ENCODE results near the gene PARP9.
"Not testable (repeated sequence)": the region's sequence is repeated elsewhere in the genome, so short reads cannot be mapped to it uniquely, and the experiment has no call there.

Gene PARP9

DNA sequence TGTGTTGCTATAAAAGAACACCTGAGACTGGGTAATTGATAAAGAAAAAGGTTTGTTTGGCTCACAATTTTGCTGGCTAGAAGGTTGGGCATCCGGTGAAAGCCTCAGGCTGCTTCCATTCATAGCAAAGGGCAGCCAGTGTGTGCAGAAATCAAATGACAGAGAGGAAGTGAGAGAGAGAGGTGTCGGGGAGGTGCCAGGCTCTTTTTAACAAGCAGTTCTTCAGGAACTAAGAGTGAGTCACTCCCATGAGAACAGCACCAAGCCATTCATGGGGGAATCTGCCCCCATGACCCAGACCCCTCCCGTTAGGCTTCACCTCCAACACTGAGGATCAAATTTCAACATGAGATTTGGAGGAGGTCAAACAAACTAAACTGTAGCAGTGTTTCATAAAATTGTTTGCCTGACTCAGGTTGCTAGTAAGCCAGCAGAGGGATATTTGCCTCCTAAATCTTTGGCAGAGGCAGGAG lies 8.9 kb upstream of the PARP9 start:
- DNase-seq = no peak

DNA sequence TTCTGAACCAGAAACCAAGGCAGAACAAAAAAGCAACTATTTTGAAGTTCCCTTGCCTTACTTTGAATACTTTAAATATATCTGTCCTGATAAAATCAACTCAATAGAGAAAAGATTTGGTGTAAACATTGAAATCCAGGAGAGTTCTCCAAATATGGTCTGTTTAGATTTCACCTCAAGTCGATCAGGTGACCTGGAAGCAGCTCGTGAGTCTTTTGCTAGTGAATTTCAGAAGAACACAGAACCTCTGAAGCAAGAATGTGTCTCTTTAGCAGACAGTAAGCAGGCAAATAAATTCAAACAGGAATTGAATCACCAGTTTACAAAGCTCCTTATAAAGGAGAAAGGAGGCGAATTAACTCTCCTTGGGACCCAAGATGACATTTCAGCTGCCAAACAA lies 4.7 kb upstream of the PARP9 start:
- DNase-seq = no peak

DNA sequence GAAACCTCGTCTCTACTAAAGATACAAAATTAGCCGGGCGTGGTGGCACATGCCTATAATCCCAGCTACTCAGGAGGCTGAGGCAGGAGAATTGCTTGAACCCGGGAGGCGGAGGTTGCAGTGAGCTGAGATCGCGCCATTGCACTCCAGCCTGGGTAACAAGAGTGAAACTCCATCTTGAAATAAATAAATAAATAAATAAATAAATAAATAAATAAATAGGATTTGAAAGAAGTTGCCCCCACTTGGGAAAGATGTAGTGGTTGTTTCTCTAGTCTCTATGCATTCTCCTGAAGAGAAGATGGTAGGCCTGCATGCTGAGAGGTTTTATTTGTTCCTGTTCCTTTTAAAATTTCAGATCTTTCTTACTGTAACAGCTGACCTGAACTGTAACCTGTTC lies 4.0 kb upstream of the PARP9 start:
- not testable (repeated sequence) for DNase-seq

DNA sequence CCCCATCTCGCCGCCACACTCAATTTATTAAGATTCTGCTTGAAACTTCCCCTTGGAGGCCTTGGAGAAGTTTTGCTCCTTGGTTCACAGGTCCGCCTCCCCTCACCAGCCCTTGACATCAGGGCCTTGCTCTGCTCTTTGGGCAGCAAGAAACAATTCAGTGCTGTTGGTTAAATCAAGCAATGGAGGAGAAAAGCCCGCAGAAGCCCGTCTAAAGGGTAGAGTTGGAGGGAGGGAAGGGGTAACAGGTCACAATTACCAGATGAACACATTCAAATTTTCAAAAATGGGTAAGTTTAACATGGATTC lies 429 bp downstream of the PARP9 start:
- no peak for DNase-seq

DNA sequence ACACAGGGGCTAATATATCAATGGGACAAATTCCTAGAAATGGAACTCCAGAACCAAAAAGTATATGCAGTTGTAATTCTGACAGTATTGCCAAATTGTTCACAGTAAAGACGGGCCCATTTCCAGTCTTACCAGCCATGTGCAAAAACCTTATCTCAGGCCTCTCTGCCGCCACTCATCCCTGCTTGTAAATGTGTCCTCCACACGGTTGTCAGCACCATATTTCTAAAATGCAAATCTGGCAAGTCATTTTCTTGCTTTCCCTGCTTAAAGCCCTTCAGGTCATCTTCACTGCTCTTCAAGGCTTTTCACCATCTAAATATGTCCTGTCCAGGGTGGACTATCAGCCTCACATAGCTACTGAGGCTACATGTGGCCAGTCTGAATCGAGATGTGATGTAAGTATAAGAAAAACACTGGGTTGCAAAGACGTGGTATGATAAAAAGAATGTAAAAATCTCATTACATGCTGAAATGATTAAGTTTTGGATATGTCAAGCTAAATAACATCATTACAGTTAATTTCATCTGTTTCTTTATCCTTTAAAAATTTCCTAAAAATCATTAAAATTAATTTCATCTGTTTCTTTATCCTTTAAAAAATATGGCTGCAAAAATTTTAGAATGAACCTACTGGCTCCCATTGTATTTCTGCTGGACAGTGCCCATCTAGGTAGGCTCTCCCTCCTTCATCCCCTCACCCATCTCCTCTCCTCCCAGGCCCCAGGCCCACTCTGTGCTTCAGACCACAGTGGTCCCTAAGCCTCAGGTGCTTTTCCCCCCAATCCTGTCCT lies 980 bp downstream of the PARP9 start:
- DNase-seq = no peak

DNA sequence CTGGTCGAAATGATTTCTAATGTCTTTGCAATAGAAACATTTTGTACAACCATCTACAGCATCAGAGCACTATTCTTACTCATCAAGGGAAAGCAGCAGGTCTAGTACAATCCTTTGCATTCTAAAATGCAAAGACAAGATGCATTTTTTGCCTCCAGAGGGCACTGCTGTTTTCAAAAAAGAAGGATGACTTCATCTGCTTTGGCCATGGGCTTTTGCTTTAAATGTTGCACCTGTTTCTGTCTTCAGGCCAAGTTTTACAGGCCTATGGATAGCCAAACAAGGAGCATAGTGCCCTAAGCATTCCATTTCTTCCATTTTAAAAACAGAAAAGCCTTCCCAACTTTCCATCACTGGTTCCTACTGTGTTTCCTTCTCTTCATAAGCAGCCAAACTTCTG lies 3.4 kb downstream of the PARP9 start:
- no peak for DNase-seq

DNA sequence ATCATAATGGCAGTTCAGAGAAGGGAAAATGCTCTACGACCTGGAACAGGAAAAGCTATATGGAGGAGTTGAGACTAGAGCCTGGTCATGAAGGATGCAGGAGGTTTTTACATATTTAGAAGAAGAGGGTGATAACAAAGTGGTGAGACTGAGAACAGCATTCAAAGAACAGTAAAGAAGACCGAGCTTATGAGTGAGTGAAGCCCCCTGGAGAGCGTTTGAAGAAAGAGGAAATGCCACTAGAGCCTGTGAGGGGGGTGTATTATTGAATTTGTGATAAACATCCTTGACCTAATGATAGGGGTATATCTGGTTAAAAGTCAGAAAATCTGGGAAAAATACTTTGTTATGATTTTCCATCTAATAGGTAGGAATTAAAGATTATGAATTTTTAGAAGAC lies 4.2 kb downstream of the PARP9 start:
- no peak for DNase-seq

DNA sequence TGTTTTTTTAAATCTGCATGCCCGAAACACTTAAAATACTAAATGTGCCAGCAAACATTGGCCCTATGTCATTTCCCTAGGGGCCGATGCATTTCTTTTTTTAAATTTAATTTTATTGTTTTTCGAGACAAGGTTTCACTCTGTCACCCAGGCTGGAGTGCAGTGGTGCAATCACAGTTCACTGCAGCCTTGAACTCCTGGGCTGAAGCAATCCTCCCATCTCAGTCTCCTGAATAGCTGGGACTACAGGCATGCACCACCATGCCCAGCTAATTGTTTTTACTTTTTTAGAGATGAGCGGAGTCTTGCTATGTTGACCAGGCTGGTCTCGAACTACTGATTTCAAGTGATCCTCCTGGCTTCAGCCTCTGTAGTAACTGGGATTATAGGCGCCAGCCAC lies 5.5 kb downstream of the PARP9 start:
- DNase-seq = no peak

DNA sequence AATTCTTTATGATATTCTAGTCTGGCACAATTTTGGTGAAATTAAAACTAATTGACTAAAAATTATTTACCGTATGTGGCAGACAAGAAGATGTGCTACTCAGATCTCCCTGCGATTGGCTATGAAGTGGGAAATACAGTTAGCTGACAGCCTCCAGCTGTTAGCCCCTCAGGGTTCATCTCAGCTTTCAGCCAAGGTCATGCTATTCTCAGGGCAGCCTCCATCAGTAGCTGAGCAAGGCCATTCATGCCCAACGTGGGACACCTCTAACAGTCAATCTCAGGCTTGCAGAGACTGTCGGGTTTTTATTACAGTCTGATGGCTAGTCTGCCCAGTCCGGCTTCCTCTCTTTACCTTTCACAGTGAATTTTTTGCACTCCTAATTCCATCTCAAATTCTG lies 6.7 kb downstream of the PARP9 start:
- no peak for DNase-seq

DNA sequence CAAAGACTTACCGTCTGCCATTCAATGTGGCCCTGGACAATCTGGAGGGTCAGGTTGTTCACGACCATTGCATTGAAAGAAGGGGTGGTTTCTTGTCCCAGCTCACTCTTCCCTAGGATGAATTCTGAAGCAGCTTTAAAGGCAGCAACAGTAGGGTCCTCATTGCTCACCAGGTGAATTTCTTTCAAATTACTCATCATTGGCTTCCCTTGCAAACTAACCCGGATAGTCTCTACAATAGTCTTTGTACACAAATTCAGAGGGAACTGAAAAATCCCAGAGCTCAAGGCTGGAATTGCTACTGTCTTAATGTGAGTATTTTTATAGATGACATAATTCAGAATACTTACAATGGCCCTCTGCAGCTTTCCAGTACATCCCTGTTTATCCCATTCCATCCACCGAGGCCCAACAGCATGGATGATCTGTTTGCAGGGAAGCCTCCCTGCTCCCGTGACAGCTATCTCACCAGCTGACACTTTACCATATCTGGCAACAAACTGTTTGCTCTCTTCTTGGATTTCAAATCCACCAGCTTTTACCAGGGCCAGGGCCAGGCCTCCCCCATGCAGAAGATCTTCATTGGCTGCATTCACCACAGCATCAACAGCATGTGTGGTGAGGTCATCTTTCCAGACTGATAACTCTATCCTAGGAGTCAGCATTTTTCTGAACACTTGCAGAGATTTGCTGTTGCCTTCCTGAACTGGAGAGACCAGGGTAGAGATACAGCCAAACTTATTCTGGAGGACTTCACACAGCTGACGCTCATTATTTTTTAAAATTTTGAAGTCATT lies 8.6 kb downstream of the PARP9 start:
- no peak for DNase-seq

DNA sequence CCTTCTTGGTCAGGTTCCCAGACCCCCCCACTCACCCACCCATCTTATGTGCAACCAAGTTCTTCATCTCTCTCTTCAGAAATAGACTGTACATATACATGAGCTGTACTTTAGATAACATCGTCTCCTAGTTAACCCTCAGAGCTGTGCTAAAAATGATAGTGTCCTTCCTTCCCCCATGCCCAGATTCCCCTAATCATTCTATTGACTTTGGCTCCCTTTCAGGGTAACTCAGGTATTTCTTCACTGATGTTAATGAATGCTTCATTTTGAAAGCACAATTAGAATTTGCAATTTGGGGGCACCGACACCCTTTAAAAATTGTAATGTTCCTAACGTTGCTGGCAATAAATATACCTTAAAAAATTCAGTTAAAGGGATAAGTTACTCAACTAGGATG lies 10.9 kb downstream of the PARP9 start:
- no peak for DNase-seq

DNA sequence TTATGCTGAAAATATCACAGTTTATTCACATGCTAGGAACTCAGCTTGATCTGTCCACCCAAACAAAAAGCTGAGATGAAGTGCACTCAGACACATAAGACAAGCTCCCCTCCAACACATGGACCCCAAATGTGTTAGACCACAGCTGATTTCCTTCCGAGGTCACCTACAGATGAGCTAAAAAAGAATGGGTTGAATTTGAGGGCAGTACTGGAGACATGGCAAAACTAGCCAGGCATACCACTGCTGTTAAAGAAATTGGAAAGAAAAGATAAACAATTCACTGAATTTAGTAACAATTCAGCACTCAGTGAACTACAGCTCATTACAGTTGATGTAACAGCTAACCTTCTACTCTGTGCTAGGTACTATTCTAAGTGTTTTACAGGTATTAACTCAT lies 15.5 kb downstream of the PARP9 start:
- DNase-seq = no peak

DNA sequence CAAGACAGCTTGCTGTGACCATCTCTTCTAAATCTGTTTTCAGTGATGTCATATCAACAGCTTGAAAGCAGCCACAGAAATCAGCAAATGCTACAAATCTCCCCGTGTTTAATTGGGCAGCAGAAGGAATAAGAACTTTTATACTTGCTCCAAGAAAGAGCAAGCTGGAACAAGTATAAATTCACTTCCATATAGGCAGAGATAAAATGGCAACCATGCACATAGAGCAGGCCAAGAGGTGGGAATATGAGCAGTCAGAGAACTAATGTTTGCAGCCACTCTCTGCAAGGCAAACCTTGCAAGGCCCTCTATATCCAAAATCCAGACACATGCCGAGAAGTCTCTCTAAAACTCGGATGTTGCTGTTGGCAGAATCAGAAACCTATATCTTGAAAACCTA lies 16.0 kb downstream of the PARP9 start:
- DNase-seq = no peak

DNA sequence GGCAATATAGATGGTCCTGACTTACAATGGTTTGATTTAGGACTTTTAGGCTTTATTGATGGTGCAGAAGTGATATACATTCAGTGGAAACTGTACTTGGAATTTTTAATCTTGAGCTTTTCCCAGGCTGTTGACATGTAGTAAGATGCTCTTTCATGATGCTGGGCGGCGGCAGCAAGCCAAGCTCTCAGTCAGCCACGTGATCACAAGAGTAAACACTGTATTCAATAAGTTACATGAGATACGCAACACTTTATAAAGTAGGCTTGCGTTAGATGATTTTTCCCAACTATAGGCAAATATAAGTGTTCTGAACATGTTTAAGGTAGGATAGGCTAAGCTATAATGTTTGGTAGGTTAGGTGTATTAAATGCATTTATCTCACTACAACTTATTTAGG lies 17.9 kb downstream of the PARP9 start:
- DNase-seq = no peak

DNA sequence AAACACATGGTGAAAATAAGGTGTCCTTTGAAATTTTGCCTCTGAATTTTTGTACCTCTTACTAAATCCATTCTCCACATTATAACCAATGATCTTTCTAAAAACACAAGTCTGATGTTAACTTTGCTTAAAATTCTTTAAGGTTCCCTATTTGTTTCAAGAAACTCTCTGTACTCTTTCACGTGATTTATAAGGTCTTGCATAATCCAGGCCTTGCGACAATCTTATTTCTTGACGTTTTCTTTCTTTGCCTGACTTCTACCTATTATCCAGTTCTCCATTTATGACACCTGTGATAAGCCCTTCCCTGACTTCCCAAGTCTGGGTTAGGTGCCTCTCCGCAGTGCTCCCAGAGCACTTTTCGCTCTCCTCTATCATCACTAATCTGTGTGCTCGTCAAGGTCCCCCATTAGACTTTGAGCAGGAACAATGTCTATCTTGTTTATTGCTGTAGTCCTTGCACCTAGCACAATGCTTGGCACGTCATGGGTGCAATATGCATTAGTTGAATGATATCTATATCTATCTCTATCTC lies 25.1 kb downstream of the PARP9 start:
- no peak for DNase-seq

DNA sequence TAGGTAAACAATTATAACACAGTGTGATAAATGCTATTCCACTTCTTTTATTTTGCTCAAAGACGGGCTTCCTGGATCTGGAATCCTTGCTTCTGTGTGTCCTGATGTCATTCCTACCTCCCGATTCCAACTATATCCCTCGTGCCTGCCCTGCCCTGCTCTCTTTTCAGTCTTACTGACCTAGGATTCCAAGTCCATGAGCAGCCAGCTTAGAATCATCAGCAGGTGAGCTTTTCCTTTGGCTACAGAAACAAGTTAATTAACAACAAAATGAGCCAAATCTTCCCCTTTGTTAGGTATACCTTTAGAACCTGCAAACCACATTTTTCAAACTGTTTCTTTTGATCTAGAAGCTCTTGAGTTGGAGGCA lies 27.5 kb downstream of the PARP9 start:
- DNase-seq = no peak

DNA sequence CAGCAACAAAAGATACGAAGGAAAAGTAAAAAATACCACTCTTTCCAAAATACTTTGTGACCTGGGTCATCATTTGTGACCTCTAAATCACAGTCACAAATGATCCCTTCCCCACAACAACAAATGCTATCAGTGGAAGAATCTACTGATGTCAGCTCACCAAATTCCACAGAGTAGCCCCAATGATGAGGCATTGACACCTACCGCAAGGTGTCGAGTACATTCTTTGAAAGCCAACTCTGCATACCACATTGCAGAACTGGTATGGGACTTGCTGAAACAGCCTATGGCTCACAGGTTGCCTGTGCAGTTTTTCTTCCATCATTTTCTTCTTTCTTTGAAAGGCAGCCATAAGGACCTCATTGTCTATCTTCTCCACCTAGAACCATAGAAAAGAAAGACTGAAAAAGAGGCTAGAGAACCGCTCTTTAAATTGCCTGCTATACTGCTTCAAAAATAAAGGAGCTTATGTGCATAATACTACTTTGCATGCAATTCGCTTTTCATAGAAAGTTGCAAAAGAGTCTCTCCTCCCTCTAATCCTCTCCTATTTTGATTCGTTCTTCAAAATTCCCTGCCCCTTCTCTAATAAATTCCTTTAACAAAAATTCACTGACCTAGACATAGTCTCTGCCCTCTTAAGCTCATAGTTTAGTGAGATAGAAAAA lies 28.0 kb downstream of the PARP9 start:
- no peak for DNase-seq

DNA sequence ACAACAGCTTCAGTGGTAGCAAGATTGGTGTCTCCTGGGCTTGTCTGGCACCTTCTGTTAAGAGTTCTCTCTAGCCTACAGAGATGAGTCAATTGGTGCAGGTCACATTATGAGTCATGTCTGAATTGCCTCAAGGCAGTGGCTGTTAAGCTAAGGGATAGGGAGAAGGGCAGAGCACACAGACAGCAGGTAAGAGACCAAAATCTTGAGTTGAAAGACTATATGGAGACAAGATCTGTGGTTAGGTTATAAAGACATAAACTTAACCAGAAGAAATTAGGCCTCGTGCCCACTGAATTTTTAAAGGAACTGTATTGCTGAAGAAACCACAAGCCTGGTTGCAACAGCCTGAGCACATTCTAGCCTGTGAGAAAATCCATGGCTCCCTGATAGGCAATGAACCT lies 30.2 kb downstream of the PARP9 start:
- no peak for DNase-seq

DNA sequence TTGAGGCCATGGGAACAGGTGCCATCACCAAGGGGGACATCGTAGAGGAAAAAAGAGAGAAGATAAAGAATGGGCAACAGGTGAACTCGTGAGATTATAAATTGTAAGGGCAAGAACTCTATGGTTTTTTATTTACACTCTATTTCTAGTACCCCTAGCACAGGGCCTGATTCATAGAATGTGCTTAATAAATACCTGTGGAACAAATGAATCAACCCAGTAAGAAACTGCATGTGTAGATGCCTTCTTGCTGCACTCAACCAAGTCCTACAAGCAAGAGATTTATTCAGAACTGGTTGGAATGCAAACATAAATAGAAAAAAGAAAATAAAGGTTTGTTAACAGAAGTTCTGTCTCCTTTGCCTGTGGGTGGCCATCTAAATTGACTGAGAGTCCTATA lies 30.6 kb downstream of the PARP9 start:
- DNase-seq = no peak

DNA sequence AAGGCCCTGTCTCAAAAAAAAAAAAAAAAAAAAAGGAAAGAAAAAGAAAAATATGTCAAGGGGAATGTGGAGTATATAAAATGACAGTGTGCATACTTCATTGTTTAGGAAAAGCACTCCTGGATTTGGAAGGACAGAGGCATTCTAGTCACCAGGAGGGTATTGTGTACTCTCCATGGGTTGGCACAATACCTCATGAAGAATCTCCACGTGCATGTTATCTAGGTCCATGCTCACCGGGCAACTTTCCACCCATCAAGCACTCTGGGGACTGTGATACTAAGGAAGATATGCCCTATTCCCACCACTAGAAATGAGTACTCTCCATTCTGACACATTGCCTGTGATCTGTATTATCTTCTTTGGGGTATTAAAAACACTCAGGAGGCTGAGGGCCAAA lies 33.9 kb downstream of the PARP9 start:
- no peak for DNase-seq

DNA sequence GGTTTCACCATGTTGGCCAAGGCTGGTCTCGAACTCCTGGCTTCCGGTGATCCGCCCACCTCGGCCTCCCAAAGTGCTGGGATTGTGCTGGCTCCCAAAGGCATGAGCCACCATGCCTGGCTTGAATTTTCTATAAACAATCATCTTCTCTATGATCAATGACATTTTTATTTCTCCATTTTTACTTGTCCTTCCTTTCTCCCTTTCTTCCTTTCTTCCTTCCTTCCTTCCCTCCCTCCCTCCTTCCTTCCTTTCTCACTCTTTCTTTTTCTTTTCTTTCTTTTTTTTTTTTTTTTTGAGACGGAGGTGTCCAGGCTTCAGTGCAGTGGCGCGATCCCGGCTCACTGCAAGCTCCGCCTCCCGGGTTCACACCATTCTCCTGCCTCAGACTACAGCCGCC lies 40.8 kb downstream of the PARP9 start:
- DNase-seq = no peak

DNA sequence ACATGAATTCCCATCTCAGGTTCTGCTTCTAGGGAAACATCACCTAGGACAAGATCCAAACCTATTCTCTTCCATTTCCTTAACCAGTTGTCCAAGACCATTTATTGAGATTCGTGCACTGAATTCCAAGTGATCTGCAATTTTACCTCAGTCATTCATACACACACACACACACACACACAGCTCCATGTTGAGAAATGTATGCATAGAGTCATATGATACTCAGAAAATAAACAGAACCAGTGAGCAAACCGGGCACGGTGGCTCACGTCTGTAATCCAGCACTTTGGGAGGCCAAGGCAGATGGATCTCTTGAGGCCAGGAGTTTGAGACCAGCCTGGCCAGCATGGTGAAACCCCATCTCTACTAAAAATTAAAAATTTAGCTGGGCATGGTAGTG lies 43.2 kb downstream of the PARP9 start:
- DNase-seq = no peak

DNA sequence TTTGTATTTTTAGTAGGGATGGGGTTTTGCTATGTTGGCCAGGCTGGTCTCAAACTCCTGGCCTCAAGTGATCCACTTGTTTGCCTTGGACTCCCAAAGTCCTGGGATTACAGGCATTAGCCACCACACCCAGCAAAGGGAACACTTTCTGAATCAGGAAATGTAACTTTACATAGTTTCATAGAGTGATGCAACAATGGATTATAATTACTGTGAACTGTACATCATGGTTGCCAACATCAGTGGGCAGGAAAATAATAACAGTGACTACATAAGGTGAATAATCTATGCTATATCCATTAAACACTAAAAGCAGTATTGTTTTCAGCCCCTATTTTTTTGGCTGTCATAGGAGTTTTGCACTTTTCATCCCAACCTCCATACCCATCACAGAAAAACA lies 44.4 kb downstream of the PARP9 start:
- DNase-seq = no peak

DNA sequence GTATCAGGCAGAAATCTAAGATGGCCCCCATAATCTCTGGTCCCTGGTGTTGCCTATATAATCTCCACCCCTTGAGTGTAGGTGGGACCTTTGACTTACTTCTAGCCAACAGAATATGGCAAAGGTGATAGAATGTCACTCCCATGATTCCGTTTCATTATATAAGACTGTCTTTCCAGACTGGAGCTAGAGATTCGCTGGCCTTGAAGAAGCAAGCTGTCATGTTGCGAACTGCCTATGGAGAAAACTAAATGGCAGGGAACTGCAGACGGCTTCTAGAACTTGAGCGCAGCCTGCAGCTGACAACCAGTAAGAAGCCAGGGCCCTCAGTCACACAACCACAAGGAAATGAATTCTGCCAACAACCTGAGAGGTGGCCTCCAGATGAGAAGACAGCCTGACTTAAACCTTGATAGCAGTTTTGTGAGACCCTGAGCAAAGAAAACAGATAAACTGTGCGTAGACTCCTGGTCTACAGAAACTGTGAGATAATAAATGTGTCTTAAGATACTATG lies 47.2 kb downstream of the PARP9 start:
- no peak for DNase-seq

All from cerebellar nuclear complex (tissue), 1 donor.